ENCODE results near the gene G6PC2. TPM values are rescaled to one million over a fixed set of nuclear protein-coding genes. Genes with fewer than 3 reads are reported as not detected.

The G6PC2 gene
- total RNA-seq = not detected in 2 replicates

GRCh38 chr2:168901003-168901402 is at the start of gene G6PC2:
TSS of gene G6PC2 (plus strand) at chr2:168901291. CDS start at chr2:168901332, 41 bp downstream.

DNA sequence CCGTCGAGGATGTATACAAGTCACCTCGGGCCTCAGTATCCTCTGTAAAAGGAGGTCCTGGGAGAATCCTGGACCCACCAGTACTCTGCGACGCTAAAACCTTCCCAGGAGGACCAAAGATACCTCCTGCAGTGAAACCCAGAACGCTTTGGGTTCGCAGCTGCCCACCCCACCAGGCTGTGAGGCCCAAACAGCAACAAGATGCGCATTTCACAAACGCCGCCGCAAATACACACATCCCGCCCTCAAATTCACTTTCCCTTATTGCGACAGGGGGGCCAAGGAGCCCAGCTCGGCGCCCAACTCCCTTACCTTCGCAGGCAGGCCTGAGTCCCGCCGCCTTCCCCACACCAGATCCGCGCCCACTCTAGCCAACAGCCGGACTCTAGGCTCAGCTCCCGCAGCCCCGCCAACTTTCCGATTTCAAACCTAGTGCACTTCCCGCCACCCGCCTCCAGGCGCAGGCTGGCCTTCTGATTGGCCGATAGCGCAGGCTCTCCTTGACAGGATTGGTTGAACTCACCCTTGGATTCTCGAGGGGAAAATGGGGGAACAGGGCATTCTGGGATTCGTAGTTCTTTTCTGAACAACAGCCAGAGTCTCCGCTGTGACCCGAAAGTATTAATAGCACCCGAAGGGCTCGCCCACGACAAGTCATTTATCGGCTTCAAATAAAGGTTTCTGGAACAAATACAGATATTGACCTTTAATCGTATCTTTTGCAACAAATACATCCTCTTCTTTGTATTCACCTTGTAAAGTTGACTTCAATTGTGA is 10.9 kb upstream of the G6PC2 start, which contains the start of gene SPC25:
SPC25 (minus strand) TSS at position 425 of the 777 bp plus-strand sequence. CDS start 911 bp downstream, outside the sequence.

Other genes with a start within 250 kb of the G6PC2 start
- gene NOSTRIN, start 98.7 kb upstream of the G6PC2 start, total RNA-seq = under 0.01 and 0.20 TPM in 2 replicates
- 5.1 and 5.7 TPM in 2 replicates for gene SPC25, start 10.9 kb upstream of the G6PC2 start, total RNA-seq
- gene ABCB11, start 130.0 kb downstream of the G6PC2 start, total RNA-seq = not detected in 2 replicates
- gene DHRS9, start 168.3 kb downstream of the G6PC2 start, total RNA-seq = not detected in 2 replicates

Data from subcutaneous preadipocyte (primary cell).